IMR-90 (cell line): ENCODE measurements around the gene CHN1. TPM values are rescaled to one million over a fixed set of nuclear protein-coding genes. Genes with fewer than 3 reads are reported as not detected.
A peak's percentile ranks its signal among the peaks of the same experiment; 100 is the strongest.

Experiments used
- ATAC-seq: fragments of 200-7000 bp; cut with Tn5 transposase; 2 replicates; pipeline ENCODE4 v1.9.1; 2020; ENCODE audit warnings: low read depth, mild to moderate bottlenecking, moderate library complexity
- BruUV-seq: library from RNA; stranded (reverse); fragments of 400-500 nt; replicated peaks from 2 replicates; lab custom pipeline; 2021; lab: Mats Ljungman, UMichigan
- CTCF ChIA-PET: fragments of 300-600 bp; formaldehyde crosslinking; extraction: SDS; loops from one replicate; lab custom pipeline; 2021; ENCODE audit warnings: antibody characterized with exemption; lab: Yijun Ruan, JAX
- POLR2A ChIA-PET: fragments of 300-600 bp; sonication (Branson Sonifier 250); formaldehyde crosslinking; loops from one replicate; lab custom pipeline; 2022; ENCODE audit warnings: antibody characterized with exemption; ENCODE audit not compliant: unreplicated experiment; lab: Charles Lee
- DNase-seq: peaks from one replicate; pipeline ENCODE4 v3.0.0; 2013
- H2AFZ ChIP-seq: replicated peaks from 2 replicates; pipeline ENCODE3; 2013; ENCODE audit warnings: low read length, mild to moderate bottlenecking; ENCODE audit not compliant: poor library complexity
- H2AK5ac ChIP-seq: 2 replicates; pipeline ENCODE4 v1.6.1; 2013; ENCODE audit warnings: low read depth, low read length, inconsistent platforms
- H2AK9ac ChIP-seq: replicated peaks from 2 replicates; pipeline ENCODE3; 2013; ENCODE audit warnings: mild to moderate bottlenecking, low read depth, low read length, moderate library complexity; ENCODE audit not compliant: poor library complexity
- H2BK120ac ChIP-seq: 2 replicates; pipeline ENCODE4 v1.6.1; 2013; ENCODE audit warnings: low read depth, low read length, inconsistent platforms
- H2BK15ac ChIP-seq: 3 replicates; pipeline ENCODE4 v1.6.1; 2013; ENCODE audit warnings: low read depth, low read length, inconsistent platforms
- H2BK20ac ChIP-seq: 2 replicates; pipeline ENCODE4 v1.6.1; 2013; ENCODE audit warnings: low read depth, mild to moderate bottlenecking, inconsistent platforms, low read length, moderate library complexity
- H2BK5ac ChIP-seq: 2 replicates; pipeline ENCODE4 v1.6.1; 2013; ENCODE audit warnings: mild to moderate bottlenecking, low read depth, low read length, inconsistent platforms; ENCODE audit not compliant: poor library complexity, severe bottlenecking
- H3K14ac ChIP-seq: replicated peaks from 2 replicates; pipeline ENCODE4 v1.6.1; 2013; ENCODE audit warnings: low read depth, low read length, inconsistent platforms
- H3K18ac ChIP-seq: 2 replicates; pipeline ENCODE4 v1.6.1; 2013; ENCODE audit warnings: low read depth, low read length, control low read depth
- H3K23ac ChIP-seq: 2 replicates; pipeline ENCODE4 v1.6.1; 2013; ENCODE audit warnings: low read depth, low read length, inconsistent platforms
- H3K27ac ChIP-seq: 2 replicates; pipeline ENCODE4 v1.5.1; 2013; ENCODE audit warnings: mild to moderate bottlenecking, control low read depth, low read length; ENCODE audit not compliant: insufficient read depth
- H3K27me3 ChIP-seq: 2 replicates; pipeline ENCODE4 v1.6.1; 2013; ENCODE audit warnings: low read length; ENCODE audit not compliant: control insufficient read depth, insufficient read depth
- H3K36me3 ChIP-seq: 2 replicates; pipeline ENCODE4 v1.6.1; 2013; ENCODE audit warnings: low read length, mixed read lengths; ENCODE audit not compliant: control insufficient read depth, insufficient read depth
- H3K4ac ChIP-seq: 2 replicates; pipeline ENCODE4 v1.6.1; 2013; ENCODE audit warnings: low read depth, low read length, inconsistent platforms
- H3K4me1 ChIP-seq: 2 replicates; pipeline ENCODE4 v1.6.1; 2013; ENCODE audit warnings: low read length, mixed read lengths; ENCODE audit not compliant: control insufficient read depth, insufficient read depth
- H3K4me2 ChIP-seq: 2 replicates; pipeline ENCODE4 v1.6.1; 2013; ENCODE audit warnings: low read depth, mild to moderate bottlenecking, control low read depth, low read length, moderate library complexity
- H3K4me3 ChIP-seq: 2 replicates; pipeline ENCODE4 v1.5.1; 2013; ENCODE audit warnings: low read depth, mild to moderate bottlenecking, control low read depth, low read length, moderate library complexity; ENCODE audit not compliant: insufficient read depth
- H3K56ac ChIP-seq: 2 replicates; pipeline ENCODE4 v1.6.1; 2013; ENCODE audit warnings: low read length, inconsistent platforms; ENCODE audit not compliant: insufficient read depth; ENCODE audit errors: extremely low read depth
- H3K79me1 ChIP-seq, 2 experiments: 2 replicates each; pipeline ENCODE4 v1.6.1; 2013; ENCODE audit warnings: low read length in 2 of 2, inconsistent platforms in 1 of 2, low read depth in 1 of 2
- H3K9ac ChIP-seq: 2 replicates; pipeline ENCODE4 v1.6.1; 2013; ENCODE audit warnings: low read depth, low read length, control low read depth
- H3K9me1 ChIP-seq: 2 replicates; pipeline ENCODE4 v1.6.1; 2013; ENCODE audit warnings: low read length, inconsistent platforms; ENCODE audit not compliant: insufficient read depth
- H3K9me3 ChIP-seq: 2 replicates; pipeline ENCODE4 v1.6.1; 2013; ENCODE audit warnings: low read length; ENCODE audit not compliant: control insufficient read depth, insufficient read depth
- H4K20me1 ChIP-seq: 2 replicates; pipeline ENCODE4 v1.6.1; 2013; ENCODE audit warnings: low read length, inconsistent platforms; ENCODE audit not compliant: insufficient read depth
- H4K5ac ChIP-seq: 2 replicates; pipeline ENCODE4 v1.6.1; 2013; ENCODE audit warnings: mild to moderate bottlenecking, low read depth, low read length, control low read depth
- H4K8ac ChIP-seq, 2 experiments: 2 replicates each; pipeline ENCODE4 v1.6.1; 2013; ENCODE audit warnings: low read depth in 2 of 2, low read length in 2 of 2, control low read depth in 1 of 2, inconsistent platforms in 1 of 2
- H4K91ac ChIP-seq: 2 replicates; pipeline ENCODE4 v1.6.1; 2013; ENCODE audit warnings: low read depth, low read length, inconsistent platforms; ENCODE audit not compliant: insufficient read depth
- BHLHE40 ChIP-seq: fragments of 150-350 bp; IDR thresholded peaks from 2 replicates; pipeline ENCODE4 v1.6.1; 2016; ENCODE audit warnings: mild to moderate bottlenecking, low read depth, low read length
- CEBPB ChIP-seq: IDR thresholded peaks from 2 replicates; pipeline ENCODE4 v1.6.1; 2012; ENCODE audit warnings: low read depth, low read length, improper control_type of control experiment
- CHD1 ChIP-seq: IDR thresholded peaks from 2 replicates; pipeline ENCODE4 v1.6.1; 2012; ENCODE audit warnings: low read depth, low read length, improper control_type of control experiment
- CTCF ChIP-seq: conservative IDR thresholded peaks from 2 replicates; pipeline ENCODE4 v1.5.1; 2012; ENCODE audit warnings: mild to moderate bottlenecking, low read depth, low read length, improper control_type of control experiment
- ELK1 ChIP-seq: fragments of 150-350 bp; IDR thresholded peaks from 2 replicates; pipeline ENCODE4 v1.6.1; 2016; ENCODE audit warnings: low read depth, mild to moderate bottlenecking, low read length, moderate library complexity, borderline replicate concordance
- FOS ChIP-seq: fragments of 150-350 bp; IDR thresholded peaks from 2 replicates; pipeline ENCODE4 v1.6.1; 2016; ENCODE audit warnings: low read depth, low read length
- MAFK ChIP-seq: IDR thresholded peaks from 2 replicates; pipeline ENCODE4 v1.6.1; 2012; ENCODE audit warnings: low read depth, low read length, improper control_type of control experiment
- MAZ ChIP-seq: IDR thresholded peaks from 2 replicates; pipeline ENCODE4 v1.6.1; 2012; ENCODE audit warnings: low read depth, mild to moderate bottlenecking, low read length, improper control_type of control experiment, moderate library complexity, borderline replicate concordance
- MXI1 ChIP-seq: IDR thresholded peaks from 2 replicates; pipeline ENCODE4 v1.6.1; 2012; ENCODE audit warnings: low read depth, mild to moderate bottlenecking, low read length, moderate library complexity, borderline replicate concordance
- NFE2L2 ChIP-seq: fragments of 150-350 bp; IDR thresholded peaks from 2 replicates; pipeline ENCODE4 v1.6.1; 2016; ENCODE audit warnings: low read depth, mild to moderate bottlenecking, low read length
- POLR2A ChIP-seq: IDR thresholded peaks from 2 replicates; pipeline ENCODE4 v1.6.1; 2012; ENCODE audit warnings: mild to moderate bottlenecking, low read depth, low read length
- RAD21 ChIP-seq: IDR thresholded peaks from 2 replicates; pipeline ENCODE4 v1.6.1; 2012; ENCODE audit warnings: low read length, improper control_type of control experiment
- RCOR1 ChIP-seq: IDR thresholded peaks from 2 replicates; pipeline ENCODE4 v1.6.1; 2012; ENCODE audit warnings: mild to moderate bottlenecking, low read length, improper control_type of control experiment; ENCODE audit not compliant: insufficient replicate concordance
- RFX5 ChIP-seq: IDR thresholded peaks from 2 replicates; pipeline ENCODE4 v1.8.0; 2012; ENCODE audit warnings: low read depth, mild to moderate bottlenecking, low read length, moderate library complexity
- SMC3 ChIP-seq: fragments of 150-350 bp; IDR thresholded peaks from 2 replicates; pipeline ENCODE4 v1.6.1; 2016; ENCODE audit warnings: low read depth, mild to moderate bottlenecking, antibody characterized with exemption, low read length, moderate library complexity
- WGBS, 2 experiments: methylation state at CpG; one replicate each; pipeline versions ENCODE4 v1.1.5 to v1.1.7; 2013; ENCODE audit warnings: missing lambda C conversion rate in 2 of 2; ENCODE audit not compliant: insufficient read length in 1 of 2; ENCODE audit errors: extremely low coverage in 2 of 2; 5-methylcytosine and 5-hydroxymethylcytosine counted together
- dilution Hi-C: fragments of 300-500 bp; cut with HindIII; formaldehyde crosslinking; loops from one replicate; pipeline ENCODE4 v1.14.3; 2018; ENCODE audit warnings: low sequenced_read_pairs; ENCODE audit not compliant: unreplicated experiment
- in situ Hi-C: fragments of 300-500 bp; cut with MboI; formaldehyde crosslinking; loops from 3 replicates; pipeline ENCODE4 v1.14.3; 2019; ENCODE audit warnings: low sequenced_read_pairs, inconsistent platforms, mixed read lengths
- intact Hi-C: fragments of 100-400 bp; cut with micrococcal nuclease; formaldehyde crosslinking; loops from 2 replicates; pipeline ENCODE4 v1.10.0; 2022
- polyA plus RNA-seq, 3 experiments: library from polyadenylated mRNA; depleted of rRNA; stranded (reverse); fragments of >200 nt; gene quantifications; 2 replicates each; pipeline ENCODE4 v1.2.3, GENCODE V29; 2012; ENCODE audit warnings: low replicate concordance in 1 of 3
- total RNA-seq: library from RNA; depleted of rRNA; stranded (reverse); fragments of >200 nt; gene quantifications from 2 replicates; pipeline ENCODE4 v1.2.3, GENCODE V29; 2012
- TF ChIP-seq, protein P1 (sequence below): fragments of 150-350 bp; IDR thresholded peaks from 2 replicates; pipeline ENCODE4 v1.6.1; 2017; ENCODE audit warnings: mild to moderate bottlenecking, antibody characterized with exemption, low read length, low read depth

Gene CHN1
- total and polyA plus RNA-seq, 2 of the 4 experiments (the other 2 are of a cell fraction) = 58.4 to 66.9 TPM

- no peak overlapping the region for H2BK5ac ChIP-seq
- no peaks in the 10 kb centered on the region for H4K20me1 ChIP-seq
- ATAC-seq (no peak), DNase-seq (no peak)
- in situ Hi-C loops = no loop called here
- peak overlapping the region; percentile 32; the same call in 1 of the 2 replicates for H3K18ac ChIP-seq
- no peaks in the 10 kb centered on the region for H3K27me3 ChIP-seq
- peaks cover 44% of the 10 kb centered on the region for H3K9me1 ChIP-seq
- ChIA-PET POLR2A (no interaction called here), CTCF (interaction anchor here (0.5 to 1.3 kb wide), 3 partner anchors 10 to 57 kb away, joined by 3 to 7 read pairs (median 4); no protein-coding TSS in a partner anchor)
- H3K56ac ChIP-seq = no peak overlapping the region
- dilution Hi-C loops = no loop called here
- BruUV-seq = no TSS peak
- H3K9ac ChIP-seq = no peak overlapping the region
- peak overlapping the region; percentile 61 for H3K14ac ChIP-seq
- H2AFZ ChIP-seq = peak overlapping the region; percentile 61
- H3K4me3 ChIP-seq = no peak overlapping the region
- peaks cover 0 to 18% of the 10 kb centered on the region in 2 experiments; a peak in 2 of 4 replicates for H3K79me1 ChIP-seq
- H3K4ac ChIP-seq = peak overlapping the region; percentile 74
- H3K27ac ChIP-seq = no peak overlapping the region
- H2AK9ac ChIP-seq = no peak overlapping the region
- H2BK120ac ChIP-seq = peak overlapping the region; percentile 97
- H2BK20ac ChIP-seq = peak overlapping the region; percentile 94
- H3K23ac ChIP-seq = no peak overlapping the region
- peak overlapping the region; percentile 70 for H4K91ac ChIP-seq
- no peaks in the 10 kb centered on the region for H3K9me3 ChIP-seq
- intact Hi-C loops = no loop called here
- no CpG with 5 or more reads among the region's 11 CpGs for WGBS, 2 experiments
- peak overlapping the region in 1 of 2 experiments; percentile 63; a peak in 1 of 4 replicates for H4K8ac ChIP-seq
- H3K4me2 ChIP-seq = no peak overlapping the region
- H3K36me3 ChIP-seq = no peaks in the 10 kb centered on the region
- peak overlapping the region; percentile 81; the same call in 1 of the 2 replicates for H2AK5ac ChIP-seq
- H4K5ac ChIP-seq = peak overlapping the region; percentile 28; the same call in 1 of the 2 replicates
- TF ChIP-seq MXI1 (no peak), BHLHE40 (no peak), ELK1 (no peak), CEBPB (no peak), POLR2A (no peak), MAZ (no peak), FOS (no peak), RAD21 (no peak), RFX5 (no peak), RCOR1 (no peak), CTCF (no peak), SMC3 (no peak), CHD1 (no peak), MAFK (no peak), NFE2L2 (no peak)
- TF ChIP-seq, protein P1, sequence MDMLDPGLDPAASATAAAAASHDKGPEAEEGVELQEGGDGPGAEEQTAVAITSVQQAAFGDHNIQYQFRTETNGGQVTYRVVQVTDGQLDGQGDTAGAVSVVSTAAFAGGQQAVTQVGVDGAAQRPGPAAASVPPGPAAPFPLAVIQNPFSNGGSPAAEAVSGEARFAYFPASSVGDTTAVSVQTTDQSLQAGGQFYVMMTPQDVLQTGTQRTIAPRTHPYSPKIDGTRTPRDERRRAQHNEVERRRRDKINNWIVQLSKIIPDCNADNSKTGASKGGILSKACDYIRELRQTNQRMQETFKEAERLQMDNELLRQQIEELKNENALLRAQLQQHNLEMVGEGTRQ = no peak
- H2BK15ac ChIP-seq = peak overlapping the region; percentile 78; the same call in 2 of the 3 replicates
- peaks cover 40% of the 10 kb centered on the region for H3K4me1 ChIP-seq
Measured at GRCh38 chr2:174781996-174782395, 223.2 kb downstream of the CHN1 start.
